ENCODE results near the gene GHSR. TPM values are rescaled to one million over a fixed set of nuclear protein-coding genes. Genes with fewer than 3 reads are reported as not detected.

The GHSR gene
- total RNA-seq, 1 donor from 2014 or later = not detected

DNA sequence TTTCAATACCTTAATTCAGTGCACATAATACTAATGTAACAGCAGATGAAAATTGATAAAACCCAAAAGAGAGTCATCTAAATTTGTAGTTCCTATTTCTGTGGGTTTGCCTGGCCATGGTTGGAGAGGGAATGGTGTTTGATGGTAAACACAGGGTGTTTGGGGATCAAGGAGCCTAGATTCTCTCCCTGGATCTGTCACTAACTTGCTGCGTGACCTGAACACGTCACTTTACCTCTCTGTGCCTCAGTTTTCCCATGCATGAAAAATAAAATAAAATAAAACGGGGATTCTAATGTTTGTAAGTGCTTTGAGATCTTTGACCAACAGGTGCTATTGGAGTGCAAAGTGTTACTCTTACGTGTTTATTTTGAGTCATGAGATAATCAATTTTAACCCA, 49.8 kb downstream of the GHSR start:
- H3K9me3 Mint-ChIP-seq = no peaks in the 10 kb centered on the region
- Histone ChIP-seq H3K27me3 (no peaks in the 10 kb centered on the region), H3K9ac (no peak overlapping the region), H3K79me2 (ENCODE audit: low read depth) (no peaks in the 10 kb centered on the region), H3K4me2 (no peak overlapping the region), H3F3A (ENCODE audit: low read depth) (no peaks in the 10 kb centered on the region), H3K9me3 (ENCODE audit: low read depth) (no peaks in the 10 kb centered on the region), H3K4me3 (no peak overlapping the region), H3K27ac (no peak overlapping the region), H3K36me3 (peaks cover 4% of the 10 kb centered on the region), H3K4me1 (no peaks in the 10 kb centered on the region), H4K20me1 (ENCODE audit: low read depth) (no peaks in the 10 kb centered on the region), H2AFZ (replicated peaks) (no peak overlapping the region)
- no peaks in the 10 kb centered on the region for H3K4me1 Mint-ChIP-seq
- H3K4me3 Mint-ChIP-seq = no peak overlapping the region
- H3K27ac Mint-ChIP-seq = no peak overlapping the region
- DNase-seq (ENCODE audit: low spot score) = no peak
- no peaks in the 10 kb centered on the region for H3K27me3 Mint-ChIP-seq (ENCODE audit: insufficient read depth, low read depth)
- peaks cover 33% of the 10 kb centered on the region for H3K36me3 Mint-ChIP-seq
- TF ChIP-seq EZH2 (IDR thresholded peaks at IDR 0.05) = no peak

DNA sequence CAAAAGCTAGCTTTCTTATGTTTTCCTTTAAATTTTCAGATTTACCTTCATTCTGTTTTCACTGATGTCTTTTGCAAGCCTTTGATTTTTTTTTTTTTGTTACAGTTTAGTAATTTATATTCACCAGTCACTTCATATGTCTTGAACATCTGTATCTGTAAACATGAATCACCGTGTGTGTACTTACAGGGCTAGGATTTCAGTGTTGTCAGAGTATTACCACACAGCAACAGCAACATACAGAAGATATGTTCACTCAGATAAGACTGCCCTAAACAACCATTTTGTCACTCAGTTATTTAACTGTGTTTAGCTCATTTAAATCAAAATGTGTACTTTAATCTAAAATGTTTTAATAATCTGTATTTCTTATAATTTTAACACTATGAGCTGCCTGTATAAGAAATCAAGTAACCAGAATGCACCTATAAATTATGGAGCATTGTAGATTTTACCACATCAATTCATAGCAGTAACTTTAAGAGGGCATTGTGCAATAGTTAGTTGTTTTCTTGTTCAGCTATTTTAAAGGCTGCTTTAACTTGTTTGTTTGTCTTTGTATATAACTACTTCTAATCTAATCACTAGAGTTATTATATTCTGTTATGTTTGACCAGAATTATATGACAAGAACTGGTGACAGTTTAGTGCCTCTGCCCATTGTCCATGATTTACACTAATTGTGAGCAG, 50.4 kb downstream of the GHSR start:
- Mint-ChIP-seq H3K4me1 (no peaks in the 10 kb centered on the region), H3K27me3 (ENCODE audit: insufficient read depth, low read depth) (no peaks in the 10 kb centered on the region), H3K36me3 (peaks cover 36% of the 10 kb centered on the region), H3K9me3 (no peaks in the 10 kb centered on the region), H3K27ac (no peak overlapping the region), H3K4me3 (no peak overlapping the region)
- H3K36me3 ChIP-seq = peaks cover 10% of the 10 kb centered on the region
- H2AFZ ChIP-seq (replicated peaks) = no peak overlapping the region
- no peaks in the 10 kb centered on the region for H3K79me2 ChIP-seq (ENCODE audit: low read depth)
- H3K27ac ChIP-seq = no peak overlapping the region
- H3K9ac ChIP-seq = no peak overlapping the region
- no peak for DNase-seq (ENCODE audit: low spot score)
- no peaks in the 10 kb centered on the region for H3K9me3 ChIP-seq (ENCODE audit: low read depth)
- H3F3A ChIP-seq (ENCODE audit: low read depth) = no peaks in the 10 kb centered on the region
- H3K4me2 ChIP-seq = no peak overlapping the region
- H3K27me3 ChIP-seq = no peaks in the 10 kb centered on the region
- H3K4me3 ChIP-seq = no peak overlapping the region
- H4K20me1 ChIP-seq (ENCODE audit: low read depth) = no peaks in the 10 kb centered on the region
- H3K4me1 ChIP-seq = no peaks in the 10 kb centered on the region
- TF ChIP-seq EZH2 (IDR thresholded peaks at IDR 0.05) (no peak), EZH2phosphoT487 (IDR thresholded peaks at IDR 0.05) (no peak)
- TF ChIP-seq, protein P1, sequence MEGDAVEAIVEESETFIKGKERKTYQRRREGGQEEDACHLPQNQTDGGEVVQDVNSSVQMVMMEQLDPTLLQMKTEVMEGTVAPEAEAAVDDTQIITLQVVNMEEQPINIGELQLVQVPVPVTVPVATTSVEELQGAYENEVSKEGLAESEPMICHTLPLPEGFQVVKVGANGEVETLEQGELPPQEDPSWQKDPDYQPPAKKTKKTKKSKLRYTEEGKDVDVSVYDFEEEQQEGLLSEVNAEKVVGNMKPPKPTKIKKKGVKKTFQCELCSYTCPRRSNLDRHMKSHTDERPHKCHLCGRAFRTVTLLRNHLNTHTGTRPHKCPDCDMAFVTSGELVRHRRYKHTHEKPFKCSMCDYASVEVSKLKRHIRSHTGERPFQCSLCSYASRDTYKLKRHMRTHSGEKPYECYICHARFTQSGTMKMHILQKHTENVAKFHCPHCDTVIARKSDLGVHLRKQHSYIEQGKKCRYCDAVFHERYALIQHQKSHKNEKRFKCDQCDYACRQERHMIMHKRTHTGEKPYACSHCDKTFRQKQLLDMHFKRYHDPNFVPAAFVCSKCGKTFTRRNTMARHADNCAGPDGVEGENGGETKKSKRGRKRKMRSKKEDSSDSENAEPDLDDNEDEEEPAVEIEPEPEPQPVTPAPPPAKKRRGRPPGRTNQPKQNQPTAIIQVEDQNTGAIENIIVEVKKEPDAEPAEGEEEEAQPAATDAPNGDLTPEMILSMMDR (IDR thresholded peaks at IDR 0.05) = no peak

DNA sequence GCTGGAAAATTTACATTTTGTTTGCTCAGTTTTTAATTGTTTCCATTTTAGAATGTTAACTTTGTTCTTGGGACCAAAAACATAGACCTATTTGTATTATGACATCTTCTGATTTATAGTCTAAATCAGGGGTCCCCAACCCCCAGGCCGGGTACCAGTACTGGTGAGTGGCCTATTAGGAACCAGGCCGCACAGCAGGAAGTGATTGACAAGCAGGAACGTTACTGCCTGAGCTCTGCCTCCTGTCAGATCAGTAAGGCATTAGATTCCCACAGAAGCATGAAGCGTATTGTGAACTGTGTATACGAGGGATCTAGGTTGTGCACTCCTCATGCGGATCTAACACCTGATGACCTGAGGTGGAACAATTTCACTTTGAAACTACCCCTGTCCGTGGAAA, 51.9 kb downstream of the GHSR start:
- no peak overlapping the region for H3K9ac ChIP-seq
- no peak for DNase-seq (ENCODE audit: low spot score)
- Mint-ChIP-seq H3K4me3 (no peak overlapping the region), H3K4me1 (peaks cover 1% of the 10 kb centered on the region), H3K36me3 (peaks cover 33% of the 10 kb centered on the region), H3K9me3 (no peaks in the 10 kb centered on the region), H3K27ac (no peak overlapping the region), H3K27me3 (ENCODE audit: insufficient read depth, low read depth) (no peaks in the 10 kb centered on the region)
- H3K36me3 ChIP-seq = peaks cover 10% of the 10 kb centered on the region
- H3F3A ChIP-seq (ENCODE audit: low read depth) = no peaks in the 10 kb centered on the region
- no peaks in the 10 kb centered on the region for H3K79me2 ChIP-seq (ENCODE audit: low read depth)
- no peak overlapping the region for H3K27ac ChIP-seq
- no peaks in the 10 kb centered on the region for H3K27me3 ChIP-seq
- H3K9me3 ChIP-seq (ENCODE audit: low read depth) = no peaks in the 10 kb centered on the region
- H3K4me1 ChIP-seq = peaks cover 2% of the 10 kb centered on the region
- no peak overlapping the region for H3K4me3 ChIP-seq
- no peak overlapping the region for H3K4me2 ChIP-seq
- H2AFZ ChIP-seq (replicated peaks) = no peak overlapping the region
- H4K20me1 ChIP-seq (ENCODE audit: low read depth) = no peaks in the 10 kb centered on the region
- TF ChIP-seq EZH2 (IDR thresholded peaks at IDR 0.05) = no peak
- no peak for TF ChIP-seq EZH2phosphoT487 (IDR thresholded peaks at IDR 0.05)
- TF ChIP-seq, protein P1 (IDR thresholded peaks at IDR 0.05) = no peak

DNA sequence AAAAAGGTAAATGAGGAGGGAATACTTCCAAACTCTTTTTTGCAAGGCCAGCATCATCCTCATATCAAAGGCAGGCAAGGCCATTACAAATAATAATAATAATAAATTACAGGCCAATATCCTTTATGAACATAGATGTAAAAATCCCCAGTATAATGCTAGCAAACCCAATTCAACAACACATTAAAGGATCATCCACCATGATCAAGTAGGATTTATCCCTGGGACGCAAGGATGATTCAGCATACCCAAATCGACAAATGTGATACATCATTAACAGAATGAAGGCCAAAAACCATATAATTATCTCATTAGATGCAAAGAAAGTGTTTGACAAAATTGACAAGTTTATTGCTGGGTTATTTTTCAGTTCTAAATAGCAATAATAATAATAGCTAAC, 53.6 kb downstream of the GHSR start:
- no peak overlapping the region for H3K27ac Mint-ChIP-seq
- no peak for DNase-seq (ENCODE audit: low spot score)

More for the DNA sequence above, 53.6 kb downstream of the GHSR start:
- no peaks in the 10 kb centered on the region for H4K20me1 ChIP-seq (ENCODE audit: low read depth)
- no peak overlapping the region for H3K9ac ChIP-seq
- no peaks in the 10 kb centered on the region for H3K27me3 Mint-ChIP-seq (ENCODE audit: insufficient read depth, low read depth)
- H3K4me3 Mint-ChIP-seq = no peak overlapping the region
- no peaks in the 10 kb centered on the region for H3F3A ChIP-seq (ENCODE audit: low read depth)
- no peak for TF ChIP-seq EZH2phosphoT487 (IDR thresholded peaks at IDR 0.05)
- TF ChIP-seq EZH2 (IDR thresholded peaks at IDR 0.05) = no peak
- TF ChIP-seq, protein P1 (IDR thresholded peaks at IDR 0.05) = no peak
- H2AFZ ChIP-seq (replicated peaks) = no peak overlapping the region
- no peak overlapping the region for H3K4me3 ChIP-seq
- no peaks in the 10 kb centered on the region for H3K27me3 ChIP-seq
- no peaks in the 10 kb centered on the region for H3K9me3 Mint-ChIP-seq
- no peaks in the 10 kb centered on the region for H3K79me2 ChIP-seq (ENCODE audit: low read depth)
- no peak overlapping the region for H3K27ac ChIP-seq
- H3K4me1 Mint-ChIP-seq = peaks cover 8% of the 10 kb centered on the region
- H3K9me3 ChIP-seq (ENCODE audit: low read depth) = no peaks in the 10 kb centered on the region
- peaks cover 10% of the 10 kb centered on the region for H3K36me3 ChIP-seq
- H3K36me3 Mint-ChIP-seq = peaks cover 32% of the 10 kb centered on the region
- H3K4me2 ChIP-seq = no peak overlapping the region
- peaks cover 6% of the 10 kb centered on the region for H3K4me1 ChIP-seq
